ENCODE measurements around the gene MAP3K13.
A peak's percentile ranks its signal among the peaks of the same experiment; 100 is the strongest.
"Not testable (repeated sequence)": the region's sequence is repeated elsewhere in the genome, so short reads cannot be mapped to it uniquely, and the experiment has no call there.

MAP3K13 gene

DNA sequence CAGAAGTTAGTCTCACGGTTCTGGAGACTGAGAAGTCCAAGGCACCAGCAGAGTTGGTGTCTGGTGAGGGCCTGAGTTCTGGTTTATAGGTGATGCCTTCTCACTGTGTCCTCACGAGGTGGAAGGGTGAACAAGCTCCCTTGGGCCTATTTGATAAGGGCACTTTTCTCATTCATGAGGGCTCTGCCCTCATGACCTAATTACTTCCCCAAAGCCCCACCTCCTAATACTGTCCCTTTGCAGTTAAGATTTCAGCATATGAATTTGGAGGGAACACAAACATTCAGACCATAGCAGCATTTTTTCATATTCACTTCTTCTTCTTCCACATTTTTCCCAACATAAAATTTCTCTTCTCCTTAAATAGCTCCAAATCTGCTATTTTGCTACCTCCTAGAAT is 94.4 kb downstream of the MAP3K13 start:
- peak; percentile 16 to 26 for DNase-seq

DNA sequence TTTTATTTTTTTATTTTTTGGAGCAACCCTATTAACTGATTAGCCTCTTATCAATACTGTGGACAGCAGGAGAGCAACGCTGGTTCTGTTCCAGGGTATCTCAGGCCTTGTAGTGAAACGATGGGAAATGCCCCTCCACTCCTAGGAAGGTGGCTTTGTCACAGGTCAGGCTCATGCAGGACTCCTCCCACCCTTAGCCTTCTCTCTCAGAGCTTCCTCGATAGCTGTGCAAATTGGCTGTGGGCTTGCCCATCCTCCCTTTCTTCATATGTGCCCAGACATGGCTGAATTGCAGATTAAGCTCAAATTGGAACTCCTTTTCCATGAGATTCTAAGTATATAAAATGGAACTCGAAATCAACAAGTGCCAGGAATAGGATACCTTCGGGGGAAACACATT is 97.4 kb downstream of the MAP3K13 start:
- no peak for DNase-seq

DNA sequence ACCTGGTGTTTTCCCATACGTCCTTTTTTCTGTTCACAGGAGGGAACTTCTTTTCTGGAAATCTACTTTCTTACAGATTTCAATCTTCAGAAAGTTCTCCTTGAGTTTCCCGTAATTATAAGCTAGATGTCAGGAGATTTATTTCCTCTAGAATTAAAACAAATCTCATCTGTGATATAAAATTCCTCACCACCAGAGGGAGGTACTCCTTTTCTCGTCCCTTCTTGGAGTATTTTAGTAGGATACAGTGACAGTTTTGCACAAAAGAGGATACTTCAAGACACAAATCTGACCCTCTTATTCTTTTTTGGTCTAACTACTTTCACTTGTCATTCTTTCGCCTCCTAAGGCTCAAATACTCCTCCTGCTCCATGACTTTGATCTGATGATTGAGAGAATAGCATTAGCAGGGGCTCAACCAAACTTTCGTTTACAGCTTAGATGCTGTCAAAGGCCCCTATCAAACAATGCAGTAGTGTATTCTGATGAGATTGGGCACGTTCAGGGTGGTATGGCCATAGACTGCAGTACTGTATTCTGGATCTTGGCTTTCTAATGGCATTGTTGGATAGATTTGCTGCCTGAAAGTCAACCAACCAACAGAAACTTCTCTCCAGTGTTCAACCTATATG is 97.9 kb downstream of the MAP3K13 start:
- peak in 1 of 2 donors; percentile 50 for DNase-seq

DNA sequence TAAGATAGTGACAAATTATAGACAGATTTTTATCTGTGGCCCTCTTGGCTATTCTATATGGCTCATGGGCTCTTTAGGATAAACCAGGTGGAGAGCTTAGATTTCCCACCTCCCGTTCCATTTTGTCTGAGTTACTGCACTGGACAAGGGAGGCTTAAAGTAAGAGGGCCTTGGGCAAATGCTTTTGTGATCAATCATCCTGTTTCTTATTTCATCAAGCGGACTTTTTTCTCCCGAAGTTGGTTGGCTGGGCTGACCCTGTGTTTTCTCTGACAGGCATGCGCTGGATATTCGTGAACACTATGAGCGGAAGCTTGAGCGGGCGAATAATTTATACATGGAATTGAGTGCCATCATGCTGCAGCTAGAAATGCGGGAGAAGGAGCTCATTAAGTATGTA is 102.5 kb downstream of the MAP3K13 start:
- DNase-seq: no peak

DNA sequence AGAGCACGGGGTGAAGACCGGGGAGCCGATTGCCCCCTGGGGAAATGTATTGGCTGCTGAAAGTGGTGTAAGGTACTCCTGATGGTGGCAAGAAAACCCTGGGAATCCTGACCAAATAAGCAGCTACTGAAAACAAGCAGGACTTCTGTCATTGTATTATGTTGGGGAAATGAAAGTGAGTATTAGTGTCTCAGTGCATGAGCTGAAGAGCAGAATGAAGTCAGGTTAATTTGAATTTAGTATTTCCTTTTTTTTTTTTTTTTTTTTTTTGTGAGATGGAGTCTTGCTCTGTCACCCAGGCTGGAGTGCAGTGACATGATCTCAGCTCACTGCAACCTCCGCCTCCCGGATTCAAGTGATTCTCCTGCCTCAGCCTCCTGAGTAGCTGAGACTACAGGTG is 103.2 kb downstream of the MAP3K13 start:
- not testable (repeated sequence) for DNase-seq

DNA sequence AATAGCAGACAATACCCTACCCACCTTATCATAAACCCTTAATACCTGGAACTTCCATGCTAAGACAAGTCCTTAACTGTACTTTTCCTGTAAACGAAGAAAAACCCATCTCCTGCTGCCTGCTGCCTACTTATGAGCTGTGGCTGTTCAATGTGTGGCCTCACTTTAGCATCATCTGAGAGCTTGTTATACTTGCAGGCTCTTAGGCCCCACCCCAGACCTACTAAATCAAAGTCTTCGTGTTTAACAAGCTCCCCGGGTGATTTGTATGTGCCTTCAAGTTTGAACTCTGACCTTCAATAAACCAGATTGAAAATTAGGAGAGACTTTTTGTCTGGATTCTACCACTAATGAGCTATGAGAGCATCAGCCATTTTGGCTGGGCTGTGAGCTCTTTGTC is 106.6 kb downstream of the MAP3K13 start:
- no peak for DNase-seq

DNA sequence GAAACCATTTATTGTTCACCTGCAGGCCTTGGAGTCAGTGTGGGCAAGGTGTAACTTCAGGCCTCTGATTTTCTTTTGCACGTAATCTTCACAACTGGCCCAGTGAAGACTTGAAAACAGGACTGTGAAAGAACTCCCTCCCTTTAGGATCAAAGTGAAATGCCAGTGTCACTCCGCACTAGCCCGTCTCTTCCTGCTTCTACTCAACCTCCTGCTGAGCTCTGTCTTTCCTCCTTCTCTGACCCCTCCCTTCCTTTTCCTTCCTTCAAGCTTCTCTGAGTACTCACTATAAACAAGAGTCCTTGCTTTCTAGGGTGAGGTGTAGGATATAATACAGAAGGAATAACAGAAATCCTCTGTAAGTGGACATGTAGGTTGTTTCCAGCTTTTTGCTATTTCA is 107.4 kb downstream of the MAP3K13 start:
- DNase-seq: no peak

DNA sequence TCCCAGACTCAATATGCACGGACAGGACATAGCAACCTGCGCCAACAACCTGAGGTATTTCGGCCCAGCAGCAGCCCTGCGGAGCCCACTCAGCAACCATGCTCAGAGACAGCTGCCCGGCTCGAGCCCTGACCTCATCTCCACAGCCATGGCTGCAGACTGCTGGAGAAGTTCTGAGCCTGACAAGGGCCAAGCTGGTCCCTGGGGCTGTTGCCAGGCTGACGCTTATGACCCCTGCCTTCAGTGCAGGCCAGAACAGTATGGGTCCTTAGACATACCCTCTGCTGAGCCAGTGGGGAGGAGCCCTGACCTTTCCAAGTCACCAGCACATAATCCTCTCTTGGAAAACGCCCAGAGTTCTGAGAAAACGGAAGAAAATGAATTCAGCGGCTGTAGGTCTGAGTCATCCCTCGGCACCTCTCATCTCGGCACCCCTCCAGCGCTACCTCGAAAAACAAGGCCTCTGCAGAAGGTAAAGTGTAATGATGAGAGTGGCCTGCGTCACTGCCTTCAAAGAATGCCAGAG is 110.4 kb downstream of the MAP3K13 start:
- DNase-seq: no peak

DNA sequence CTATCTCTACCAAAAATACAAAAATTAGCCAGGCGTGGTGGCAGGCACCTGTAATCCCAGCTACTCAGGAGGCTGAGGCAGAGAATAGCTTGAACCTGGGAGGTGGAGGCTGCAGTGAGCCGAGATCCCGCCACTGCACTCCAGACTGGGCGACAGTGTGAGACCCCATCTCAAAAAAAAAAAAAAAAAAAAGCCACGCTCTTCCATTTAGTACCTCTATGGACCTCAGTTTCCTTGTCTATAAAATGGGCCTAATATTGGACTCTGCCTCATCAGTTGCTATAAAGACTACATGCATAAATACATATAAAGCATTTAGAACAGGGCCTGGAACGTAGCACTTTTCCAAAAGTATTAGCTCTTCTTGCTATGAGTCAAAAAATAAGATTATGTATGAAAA is 112.0 kb downstream of the MAP3K13 start:
- not testable (repeated sequence) for DNase-seq

DNA sequence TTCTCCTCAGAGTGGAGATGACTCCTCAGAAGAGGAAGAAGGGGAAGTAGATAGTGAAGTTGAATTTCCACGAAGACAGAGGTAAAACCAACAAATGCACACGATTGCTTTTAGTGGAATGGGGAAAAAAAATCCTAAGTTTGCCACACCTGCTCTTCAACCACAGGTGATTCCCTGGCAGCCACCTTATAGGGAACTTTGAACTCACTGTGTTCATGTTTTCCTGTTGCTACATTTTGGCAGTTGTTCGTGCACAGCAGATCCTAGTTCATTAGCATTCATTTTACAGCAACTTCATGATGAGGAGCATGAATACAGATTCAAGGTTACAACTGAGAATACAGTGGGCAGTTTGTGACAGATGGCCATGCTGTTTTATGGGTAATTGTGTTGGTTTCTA is 114.4 kb downstream of the MAP3K13 start:
- no peak for DNase-seq

DNA sequence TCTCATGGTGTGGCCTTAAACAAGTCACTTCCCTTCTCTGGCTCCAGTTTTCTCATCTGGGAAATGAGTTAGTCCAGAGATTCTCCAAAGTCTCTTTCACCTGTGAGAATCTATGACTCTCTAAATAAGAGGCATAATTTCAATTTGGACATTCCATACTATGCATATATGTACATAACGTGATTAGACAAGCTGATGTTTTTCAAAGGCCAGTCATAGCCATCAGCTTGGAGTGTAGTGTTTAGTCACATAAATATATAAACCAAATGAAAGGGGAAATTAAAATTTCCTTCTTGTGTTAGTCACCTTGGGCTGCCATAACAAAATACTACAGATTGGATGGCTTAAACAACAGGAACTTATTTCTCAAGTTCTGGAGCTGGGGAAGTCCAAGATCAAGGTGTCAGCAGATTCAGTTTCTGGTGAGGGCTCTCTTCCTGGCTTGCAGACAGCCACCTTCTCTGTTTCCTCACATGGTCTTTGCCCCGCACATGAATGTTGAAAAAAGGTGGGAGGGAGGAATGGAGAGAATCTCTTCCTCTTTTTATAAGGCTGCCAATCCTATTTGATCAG is 116.5 kb downstream of the MAP3K13 start:
- DNase-seq: peak; percentile 23 to 39

DNA sequence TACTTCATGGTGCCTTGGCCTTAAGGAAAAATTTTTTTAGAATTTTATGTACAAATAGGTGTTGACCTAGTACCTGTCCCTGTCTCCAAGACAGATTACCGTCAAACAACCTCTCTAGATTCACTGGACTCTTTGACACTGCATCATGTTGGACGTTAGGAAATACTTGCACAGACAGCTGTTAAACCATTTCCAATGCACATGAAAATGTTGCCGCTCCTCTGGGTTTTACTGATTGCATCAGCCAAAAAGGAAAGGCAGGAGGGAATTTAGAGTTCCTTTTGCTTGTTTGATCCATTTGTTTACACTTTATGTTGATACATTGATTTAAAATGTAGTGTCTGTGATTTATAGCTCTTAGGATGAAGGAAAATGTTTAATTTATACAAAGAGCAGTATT is 121.4 kb downstream of the MAP3K13 start:
- no peak for DNase-seq

DNA sequence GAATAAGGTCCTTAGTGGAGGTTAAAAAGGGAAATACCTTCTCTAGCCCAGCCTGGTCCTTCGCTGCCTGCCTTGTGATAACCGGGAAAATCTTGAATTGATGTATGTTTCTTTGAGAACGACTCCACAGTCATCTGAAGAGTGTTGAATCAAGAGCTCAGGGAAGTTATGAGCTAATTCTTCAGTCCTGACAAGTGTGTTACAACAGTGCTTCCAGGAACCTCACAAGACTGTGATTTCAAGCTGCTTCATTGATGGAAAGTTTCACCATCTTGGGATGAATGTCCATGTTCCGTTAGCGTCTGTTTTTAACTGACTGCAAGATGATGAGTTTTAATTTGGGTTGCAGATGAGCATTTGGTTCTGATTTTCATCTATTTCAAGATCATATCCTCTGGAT is 123.5 kb downstream of the MAP3K13 start:
- DNase-seq: no peak

DNA sequence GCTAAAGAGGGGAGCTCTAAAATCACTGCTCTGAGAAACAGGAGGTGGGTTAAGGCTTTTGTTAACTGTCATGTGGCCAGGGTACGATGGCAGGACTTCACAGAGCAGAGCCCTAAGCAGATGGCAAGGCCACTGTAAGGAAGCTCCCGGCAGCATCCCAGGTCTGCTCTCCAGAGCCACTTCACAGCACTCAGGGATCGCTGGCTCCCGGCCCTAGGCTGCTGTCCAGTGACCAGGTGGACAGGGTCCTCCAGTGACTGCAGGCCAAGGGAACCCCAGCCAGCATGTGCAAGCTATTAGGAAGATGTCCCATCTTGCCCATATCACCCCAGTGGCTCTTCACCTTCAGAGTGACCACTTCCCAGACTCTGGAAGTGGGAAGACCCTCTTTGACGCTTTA is 125.5 kb downstream of the MAP3K13 start:
- no peak for DNase-seq

DNA sequence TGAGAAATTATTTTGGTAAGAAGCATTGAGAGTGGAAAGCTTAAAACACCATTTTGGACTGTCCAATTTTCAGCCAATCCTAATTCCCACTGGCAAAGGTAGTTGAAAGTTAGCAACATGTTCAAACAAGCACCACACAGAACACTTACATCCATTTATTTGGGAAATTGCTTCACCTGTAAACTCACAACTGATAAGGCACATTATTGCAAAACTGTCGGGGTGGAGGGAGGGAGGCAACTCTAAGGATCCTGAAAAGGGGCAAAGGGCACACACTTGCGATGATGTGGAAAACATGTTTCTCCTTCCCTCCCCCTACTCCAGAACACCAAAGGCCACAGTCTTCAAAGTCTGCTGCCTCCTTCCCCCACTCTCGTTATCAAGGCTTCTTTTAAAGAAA is 126.5 kb downstream of the MAP3K13 start:
- DNase-seq: no peak

DNA sequence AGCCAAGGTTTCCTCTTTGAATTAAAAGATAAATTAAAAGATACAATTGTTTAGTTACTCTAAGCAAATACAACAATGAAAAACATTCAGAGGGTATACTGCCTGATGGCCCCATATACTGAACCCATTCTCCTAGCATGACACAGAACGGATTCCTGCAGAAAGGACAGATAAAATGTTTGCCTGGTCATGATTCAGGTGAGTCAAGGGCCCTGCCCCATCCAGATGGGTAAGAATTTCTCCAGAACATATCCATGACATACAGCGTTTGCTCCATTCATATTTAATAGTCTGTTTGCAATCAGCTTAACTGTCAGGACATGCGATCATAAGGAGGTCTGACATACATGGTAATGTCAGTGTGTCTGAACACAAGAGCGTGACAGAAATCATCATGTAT is 127.3 kb downstream of the MAP3K13 start:
- DNase-seq: no peak

DNA sequence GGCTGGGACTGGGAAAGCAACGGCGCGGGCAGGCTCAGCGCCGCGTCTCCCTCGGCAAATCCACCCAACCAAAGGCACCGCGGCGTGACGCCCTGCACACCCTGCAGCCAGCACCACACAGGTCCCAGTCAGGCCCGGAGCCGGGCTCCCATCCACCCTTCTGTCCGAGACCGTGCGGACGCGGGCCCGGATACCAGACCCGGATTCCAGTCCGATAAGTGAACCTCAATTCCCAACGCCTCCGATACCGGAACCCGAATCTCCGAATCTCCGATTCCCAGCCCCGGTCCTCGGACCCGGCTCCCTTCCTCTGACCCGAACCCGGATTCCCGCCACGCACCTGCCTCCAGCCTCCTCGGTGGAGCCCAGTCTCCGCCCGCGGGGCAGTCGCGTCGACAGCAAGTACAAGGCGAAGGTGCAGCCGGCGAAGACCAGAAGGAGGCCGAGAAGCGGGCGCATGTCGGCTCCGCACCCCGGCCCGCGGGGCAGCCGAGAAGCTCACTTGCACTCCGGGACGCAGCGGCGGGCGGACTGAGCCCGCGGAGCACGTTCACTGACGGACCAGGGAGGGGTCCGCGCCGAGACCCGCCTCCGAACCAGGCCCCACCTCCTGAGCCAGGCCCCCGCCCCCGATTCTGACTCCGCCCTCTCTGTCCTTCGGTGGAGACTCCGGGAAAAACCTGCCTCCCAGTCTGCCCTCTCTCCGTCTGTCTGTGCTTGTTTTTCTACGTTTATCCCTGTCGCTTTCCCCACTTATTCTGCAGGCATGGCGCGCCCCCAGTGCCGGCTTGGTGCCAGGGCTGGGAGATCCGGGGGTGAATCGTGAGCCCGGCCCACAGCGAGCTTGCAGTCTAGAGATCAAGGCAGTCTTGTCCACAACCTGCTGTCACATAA is 135.8 kb downstream of the MAP3K13 start, which contains the start of gene TMEM41A:
TMEM41A (minus strand) TSS at position 533 of the 894 bp plus-strand sequence; CDS start at position 459, 74 bp downstream.
- peak; percentile 88 to 95 for DNase-seq

DNA sequence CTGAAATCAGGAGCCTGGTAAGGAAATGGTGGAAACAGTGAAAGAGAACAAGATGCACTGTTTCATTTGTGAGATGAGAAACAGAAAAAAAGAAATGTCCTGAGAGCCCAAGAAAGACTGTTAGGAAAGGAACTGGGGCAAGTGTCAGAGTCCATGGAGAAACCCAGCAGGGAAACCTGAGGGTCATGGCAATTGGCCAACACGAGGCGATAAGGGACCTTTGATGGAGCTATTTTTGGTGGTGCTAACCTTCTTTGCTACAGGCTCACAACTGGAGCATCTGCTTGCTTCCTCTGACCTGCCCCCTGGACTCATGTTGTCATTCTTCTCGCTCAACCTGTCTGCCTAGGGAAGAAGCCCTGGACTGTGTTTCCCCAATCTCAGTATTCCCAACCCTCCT is 140.1 kb downstream of the MAP3K13 start:
- DNase-seq: no peak

DNA sequence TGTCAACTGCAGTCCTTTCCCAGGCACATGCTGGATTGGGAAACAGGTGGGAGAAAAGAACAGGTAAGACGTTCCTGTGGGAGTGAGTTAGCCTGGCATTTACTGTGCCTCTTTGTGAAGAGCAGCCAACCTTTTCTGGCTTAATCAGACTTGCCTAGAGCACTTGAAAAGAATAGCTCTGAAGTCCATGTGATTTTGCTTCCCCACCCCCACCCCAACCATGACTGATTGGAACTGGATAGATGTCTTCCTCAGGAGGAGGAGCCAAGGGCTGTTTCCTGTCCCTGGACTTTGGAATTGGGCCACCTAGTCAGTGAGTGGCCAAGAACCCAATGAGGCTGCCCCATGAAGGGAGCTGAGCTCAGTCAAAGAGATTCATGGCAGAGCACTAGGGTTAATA is 140.6 kb downstream of the MAP3K13 start:
- DNase-seq: no peak

DNA sequence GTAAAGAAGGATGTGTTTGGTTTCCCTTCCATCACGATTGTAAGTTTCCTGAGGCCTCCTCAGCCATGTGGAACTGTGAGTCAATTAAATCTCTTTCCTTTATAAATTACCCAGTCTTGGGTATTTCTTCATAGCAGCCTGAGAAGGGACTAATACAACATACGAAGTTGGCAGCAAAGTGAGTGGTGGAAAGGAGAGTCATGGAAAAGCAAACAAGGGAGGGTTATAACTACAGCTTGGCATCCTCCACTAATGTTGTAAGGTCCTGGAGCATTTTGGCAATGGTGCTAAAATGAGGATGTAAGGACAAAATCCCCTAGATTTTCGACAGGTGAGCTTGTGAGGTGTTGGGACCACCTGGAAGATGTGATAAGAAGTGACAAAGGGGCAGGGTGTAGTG is 141.7 kb downstream of the MAP3K13 start:
- no peak for DNase-seq

DNA sequence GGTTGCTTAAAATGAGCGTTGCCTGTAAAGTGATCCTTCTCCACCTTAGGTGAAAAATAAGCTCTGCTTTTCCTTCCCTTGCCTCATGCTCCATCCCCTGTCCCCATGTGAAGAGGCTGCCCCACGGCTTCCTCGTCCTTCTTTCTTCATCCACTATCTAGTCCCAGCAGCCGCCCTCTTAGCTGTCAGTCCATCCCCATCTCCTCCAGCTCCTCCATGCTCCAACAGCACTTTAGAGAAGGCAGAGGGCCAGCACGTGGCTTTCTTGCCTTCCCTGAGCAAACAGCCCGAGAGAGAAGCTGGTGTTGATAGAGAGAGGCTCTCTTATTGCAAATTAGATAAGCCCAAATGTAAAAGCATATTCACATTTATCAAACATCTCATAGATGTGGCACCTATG is 144.9 kb downstream of the MAP3K13 start:
- DNase-seq: no peak

DNA sequence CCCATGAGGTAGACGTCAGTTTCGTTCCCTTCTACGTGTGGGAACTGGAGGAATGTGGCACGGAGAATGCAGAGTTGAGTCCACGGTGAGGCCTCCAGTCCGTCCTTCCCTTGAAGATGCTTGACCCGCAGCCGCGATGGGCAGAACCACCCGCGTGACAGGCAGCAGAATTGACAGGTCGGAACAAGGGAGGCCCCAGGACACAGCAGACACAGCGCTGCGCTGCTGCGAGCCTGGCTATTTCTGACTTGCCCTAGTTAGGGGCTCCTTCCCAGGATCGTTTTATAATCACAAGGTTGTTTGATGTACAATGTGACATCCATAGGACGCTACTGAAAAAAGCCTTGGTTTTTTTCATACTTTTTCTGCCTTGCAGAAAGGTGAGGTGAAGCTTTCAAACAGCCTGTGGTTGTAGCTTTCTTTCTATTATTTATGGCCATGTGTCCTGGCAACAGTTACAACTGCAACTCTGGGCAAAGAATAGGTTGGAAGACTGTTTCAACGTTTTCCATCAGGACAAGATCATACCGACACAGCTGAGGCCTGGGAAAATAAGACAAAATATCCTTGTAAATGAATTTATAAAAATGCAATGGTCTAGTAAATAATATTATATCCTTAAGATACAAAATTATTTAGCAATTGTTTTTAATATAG is 145.5 kb downstream of the MAP3K13 start:
- DNase-seq: no peak

DNA sequence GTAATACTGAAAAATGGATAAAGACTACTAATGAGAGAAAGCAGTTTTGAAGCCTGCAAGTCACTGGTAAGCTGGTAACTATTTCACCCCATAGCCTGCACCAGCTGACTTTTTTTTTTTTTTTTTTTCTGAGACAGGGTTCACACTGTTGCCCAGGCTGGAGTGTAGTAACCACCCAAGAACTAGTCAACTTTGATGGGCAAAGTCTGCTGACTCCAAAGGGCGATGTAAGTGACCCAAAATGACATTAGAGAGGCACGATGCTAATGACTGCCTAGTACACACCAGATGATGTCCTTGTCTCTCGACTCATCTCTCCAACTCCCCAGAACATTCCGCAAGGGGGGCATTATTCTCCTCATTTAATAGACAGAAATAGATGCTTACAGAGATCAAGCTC is 148.8 kb downstream of the MAP3K13 start:
- DNase-seq: no peak
